Measurements from ENCODE around the gene TPM4. TPM values are rescaled to one million over a fixed set of nuclear protein-coding genes. Genes with fewer than 3 reads are reported as not detected.

TPM4 gene
- total RNA-seq, 1 donor = 163 TPM

Other genes with a start within 250 kb of the TPM4 start
- 1.3 TPM for gene CYP4F2, start 178.4 kb upstream of the TPM4 start, total RNA-seq
- gene CYP4F11, start 142.0 kb upstream of the TPM4 start, total RNA-seq = 0.27 TPM
- gene OR10H4, start 127.5 kb upstream of the TPM4 start, total RNA-seq = not detected
- gene RAB8A, start 35.4 kb downstream of the TPM4 start, total RNA-seq = 130 TPM
- 160 TPM for gene HSH2D, start 67.2 kb downstream of the TPM4 start, total RNA-seq
- 0.27 TPM for gene CIB3, start 97.0 kb downstream of the TPM4 start, total RNA-seq
- gene FAM32A, start 108.9 kb downstream of the TPM4 start, total RNA-seq = 68.1 TPM
- 132 TPM for gene AP1M1, start 121.4 kb downstream of the TPM4 start, total RNA-seq
- gene KLF2, start 248.3 kb downstream of the TPM4 start, total RNA-seq = 219 TPM